WI38 (cell line): ENCODE data around the gene EMSY.

Experiments used
- H3K4me3 ChIP-seq: 2 replicates; pipeline ENCODE4 v1.5.1; 2011; ENCODE audit warnings: low read depth, mild to moderate bottlenecking, control low read depth, low read length
- TF ChIP-seq, protein P1 (sequence below): IDR thresholded peaks from 2 replicates; pipeline ENCODE4 v1.5.1; 2012; ENCODE audit warnings: low read depth, mild to moderate bottlenecking, control low read depth, low read length

Gene EMSY

DNA sequence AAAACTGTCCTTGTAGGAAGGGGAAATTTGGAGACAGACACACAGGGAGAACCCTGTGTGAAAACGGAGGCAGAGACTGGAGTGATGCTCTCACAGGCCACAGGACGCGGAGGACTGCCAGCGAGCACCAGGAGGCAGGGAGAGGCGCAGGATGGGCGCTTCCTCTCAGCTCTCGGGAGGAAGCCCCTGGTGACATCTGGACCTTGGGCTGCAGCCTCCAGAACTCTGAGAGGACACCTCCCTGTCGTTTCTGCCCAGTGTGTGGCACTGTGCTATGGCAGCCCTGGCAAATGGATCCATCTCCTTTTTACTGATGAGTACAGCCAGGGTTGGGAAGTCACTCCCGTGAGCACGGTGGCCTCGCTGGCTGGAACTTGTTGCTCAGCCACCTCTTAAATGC is 151.8 kb downstream of the EMSY start:
- TF ChIP-seq, protein P1, sequence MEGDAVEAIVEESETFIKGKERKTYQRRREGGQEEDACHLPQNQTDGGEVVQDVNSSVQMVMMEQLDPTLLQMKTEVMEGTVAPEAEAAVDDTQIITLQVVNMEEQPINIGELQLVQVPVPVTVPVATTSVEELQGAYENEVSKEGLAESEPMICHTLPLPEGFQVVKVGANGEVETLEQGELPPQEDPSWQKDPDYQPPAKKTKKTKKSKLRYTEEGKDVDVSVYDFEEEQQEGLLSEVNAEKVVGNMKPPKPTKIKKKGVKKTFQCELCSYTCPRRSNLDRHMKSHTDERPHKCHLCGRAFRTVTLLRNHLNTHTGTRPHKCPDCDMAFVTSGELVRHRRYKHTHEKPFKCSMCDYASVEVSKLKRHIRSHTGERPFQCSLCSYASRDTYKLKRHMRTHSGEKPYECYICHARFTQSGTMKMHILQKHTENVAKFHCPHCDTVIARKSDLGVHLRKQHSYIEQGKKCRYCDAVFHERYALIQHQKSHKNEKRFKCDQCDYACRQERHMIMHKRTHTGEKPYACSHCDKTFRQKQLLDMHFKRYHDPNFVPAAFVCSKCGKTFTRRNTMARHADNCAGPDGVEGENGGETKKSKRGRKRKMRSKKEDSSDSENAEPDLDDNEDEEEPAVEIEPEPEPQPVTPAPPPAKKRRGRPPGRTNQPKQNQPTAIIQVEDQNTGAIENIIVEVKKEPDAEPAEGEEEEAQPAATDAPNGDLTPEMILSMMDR: no peak
- H3K4me3 ChIP-seq: no peak overlapping the region

DNA sequence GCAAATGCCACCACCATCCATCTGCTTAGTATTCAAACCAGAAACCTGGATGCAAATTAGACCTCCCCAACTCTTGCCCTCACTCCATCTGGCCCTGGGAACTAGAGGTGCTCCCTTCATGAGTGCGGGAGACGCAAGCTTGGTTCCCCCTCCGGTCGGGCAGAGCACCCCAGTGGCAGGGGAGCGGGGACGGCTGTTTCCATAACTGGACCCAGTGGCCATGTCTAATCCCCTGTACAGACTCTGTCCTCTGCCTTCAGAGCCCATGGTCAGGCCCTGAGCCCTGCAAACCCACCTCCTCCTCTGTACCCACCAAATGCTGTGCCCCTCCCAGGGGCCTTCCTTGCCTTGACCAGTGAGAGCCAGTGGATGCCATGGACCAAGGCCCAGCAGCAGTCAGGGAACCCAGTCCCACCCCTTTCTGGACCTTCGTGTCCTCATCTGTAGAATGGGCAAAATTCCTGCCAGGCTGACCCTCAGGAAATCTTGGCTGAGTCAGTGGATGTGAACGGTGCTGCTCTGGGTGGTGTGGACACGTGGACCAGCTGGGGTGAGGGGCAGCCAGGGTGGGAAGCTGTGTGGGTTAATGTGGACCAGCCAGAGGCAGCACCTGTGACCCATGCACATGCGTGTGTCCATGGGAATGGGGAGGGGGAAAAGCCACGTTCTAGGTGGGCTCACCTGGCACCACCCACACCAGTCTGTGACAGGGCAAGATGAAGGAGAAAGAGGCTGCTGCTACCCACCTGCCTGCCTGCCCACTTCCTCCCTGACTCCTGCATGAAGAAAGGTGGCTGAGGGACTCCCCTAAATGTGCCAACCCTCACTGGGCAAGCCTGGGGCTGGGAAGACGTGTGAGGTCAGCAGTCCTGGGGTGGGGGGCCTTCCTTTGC is 153.0 kb downstream of the EMSY start:
- no peak overlapping the region for H3K4me3 ChIP-seq
- TF ChIP-seq, protein P1: no peak

DNA sequence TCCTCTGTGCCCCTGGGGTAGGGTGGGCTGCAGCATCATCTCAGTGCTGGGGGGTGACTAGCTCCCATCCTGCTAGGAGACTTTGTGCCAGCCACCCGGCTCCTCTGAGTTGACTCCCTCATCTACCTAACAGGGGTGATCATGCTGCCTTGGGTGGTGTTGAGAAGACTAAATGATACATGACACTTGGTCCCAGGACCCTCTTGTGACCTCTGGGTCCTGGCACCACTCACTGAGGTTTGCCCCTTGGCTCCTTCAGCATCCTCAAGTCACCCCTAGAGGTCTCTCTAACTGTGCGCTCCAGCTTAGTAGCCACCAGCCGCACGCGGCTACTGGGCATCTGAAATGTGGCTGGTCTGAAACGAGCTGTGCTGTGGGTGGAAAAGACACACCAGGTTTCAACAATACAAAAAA is 153.6 kb downstream of the EMSY start:
- TF ChIP-seq, protein P1: peak; percentile 56

DNA sequence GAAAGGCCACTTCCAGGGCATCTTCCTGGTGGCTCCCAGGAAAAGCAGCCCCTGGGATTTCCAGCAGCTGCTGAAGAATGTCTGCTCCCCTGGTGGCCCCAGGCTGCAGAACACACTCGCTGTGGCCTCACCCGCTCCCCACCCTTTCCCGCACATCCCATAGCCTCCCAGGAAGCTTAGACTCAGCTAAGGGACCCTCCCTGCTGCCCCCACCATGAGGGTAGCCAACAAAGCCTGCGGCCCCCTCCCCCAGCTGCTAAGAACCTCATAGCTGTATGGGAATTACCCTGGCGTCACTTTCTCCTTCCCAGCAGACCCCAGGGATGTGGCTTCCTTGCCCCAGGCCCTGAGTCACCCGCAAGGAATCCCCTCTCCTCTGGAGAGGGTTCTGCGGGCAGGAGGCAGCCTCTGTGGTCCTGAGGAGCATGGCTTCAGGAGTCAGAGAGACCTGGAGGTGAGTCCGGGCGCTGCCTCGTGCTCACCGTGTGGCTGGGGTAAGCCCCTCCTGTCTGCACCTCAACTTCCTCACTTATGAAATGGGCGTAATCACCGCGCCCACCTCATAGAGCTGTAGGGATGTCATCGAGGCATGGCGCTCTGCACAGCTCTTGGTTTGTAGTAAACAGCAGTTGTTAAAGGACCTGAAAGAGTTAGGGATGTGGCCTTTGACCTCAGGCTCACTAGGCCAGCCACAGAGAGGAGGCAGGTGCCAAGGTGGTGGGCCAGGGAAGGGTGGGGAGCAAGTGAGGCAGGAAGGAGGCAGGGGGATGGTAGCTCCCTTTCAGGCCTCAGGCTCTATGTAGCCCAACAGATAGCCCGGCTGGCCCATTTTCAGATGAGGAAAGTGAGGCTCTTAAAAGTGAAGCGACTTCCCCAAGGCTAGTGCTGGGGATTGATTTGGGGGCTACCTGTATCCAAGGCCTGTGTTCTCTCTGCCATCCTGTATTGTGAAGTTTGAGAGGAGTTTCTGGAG is 154.5 kb downstream of the EMSY start:
- no peak overlapping the region for H3K4me3 ChIP-seq
- TF ChIP-seq, protein P1: no peak

More for the DNA sequence above, 153.6 kb downstream of the EMSY start:
- no peak overlapping the region for H3K4me3 ChIP-seq

DNA sequence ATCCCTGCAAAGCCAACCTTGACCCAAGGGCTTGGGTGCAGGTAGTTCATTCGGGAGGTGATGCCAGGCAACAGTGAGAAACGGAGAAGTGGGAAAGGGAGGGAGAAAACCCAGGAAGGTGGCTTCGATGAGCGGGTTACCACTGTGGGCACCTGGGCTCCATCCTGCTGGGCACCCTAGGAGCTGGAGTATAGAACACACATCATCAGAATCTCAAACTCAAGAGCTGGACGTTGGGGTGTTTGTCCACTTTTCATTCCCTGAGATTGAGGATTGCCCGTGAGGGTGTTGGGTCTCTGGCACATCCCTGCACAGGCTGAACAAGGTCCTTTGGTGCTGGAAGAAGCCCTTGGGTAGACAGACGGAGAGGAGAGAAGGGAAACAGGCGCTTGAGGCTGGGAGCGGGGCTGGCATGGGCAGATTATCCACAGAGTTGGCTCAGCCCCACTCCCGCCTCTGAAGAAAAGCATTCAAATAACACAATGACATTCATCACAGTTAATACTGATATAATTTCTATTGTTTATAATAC is 155.4 kb downstream of the EMSY start:
- H3K4me3 ChIP-seq: no peak overlapping the region
- TF ChIP-seq, protein P1: no peak

DNA sequence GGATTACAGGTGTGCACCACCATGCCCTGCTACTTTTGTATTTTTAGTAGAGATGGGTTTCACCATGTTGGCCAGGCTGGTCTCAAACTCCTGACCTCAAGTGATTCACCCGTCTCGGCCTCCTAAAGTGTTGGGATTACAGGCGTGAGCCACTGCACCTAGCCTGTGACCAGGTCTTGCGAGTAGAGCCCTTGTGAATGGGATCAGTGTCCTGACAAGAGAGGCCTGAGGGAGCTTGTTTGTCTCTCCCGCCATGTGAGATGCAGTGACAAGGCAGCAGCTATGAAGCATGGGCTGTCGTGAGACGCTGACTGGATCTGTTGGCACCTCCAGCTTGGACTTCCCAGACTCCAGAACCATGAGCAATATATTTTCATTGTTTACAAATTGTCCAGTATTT is 156.5 kb downstream of the EMSY start:
- TF ChIP-seq, protein P1: no peak
- no peak overlapping the region for H3K4me3 ChIP-seq
